ENCODE results near the gene USP53. TPM values are rescaled to one million over a fixed set of nuclear protein-coding genes. Genes with fewer than 3 reads are reported as not detected.

Gene USP53
- total RNA-seq, 1 donor from 2014 or later: 19.8 TPM

- H3K4me1 Mint-ChIP-seq (ENCODE audit: low read depth): no peaks in the 10 kb centered on the region
- no peaks in the 10 kb centered on the region for H3K27me3 Mint-ChIP-seq
- H3K9me3 Mint-ChIP-seq (ENCODE audit: low read depth): no peaks in the 10 kb centered on the region
- peaks cover 21% of the 10 kb centered on the region for H3K36me3 Mint-ChIP-seq (ENCODE audit: insufficient read depth)
- no peak for DNase-seq (ENCODE audit: low spot score, unreplicated experiment)
- TF ChIP-seq CTCF (IDR thresholded peaks at IDR 0.05; ENCODE audit: unreplicated experiment): no peak
- H3K4me3 Mint-ChIP-seq (ENCODE audit: low read depth): no peak overlapping the region
- no peak overlapping the region for H3K27ac Mint-ChIP-seq
These were observed 48.0 kb downstream of the USP53 start for GRCh38 chr4:119260528-119260927.

GRCh38 chr4:119261986-119262385 is 49.5 kb downstream of the USP53 start:
- no peak for TF ChIP-seq CTCF (IDR thresholded peaks at IDR 0.05; ENCODE audit: unreplicated experiment)
- H3K9me3 Mint-ChIP-seq (ENCODE audit: low read depth): no peaks in the 10 kb centered on the region
- H3K27me3 Mint-ChIP-seq: no peaks in the 10 kb centered on the region
- DNase-seq (ENCODE audit: low spot score, unreplicated experiment): no peak
- H3K36me3 Mint-ChIP-seq (ENCODE audit: insufficient read depth): peaks cover 30% of the 10 kb centered on the region
- no peak overlapping the region for H3K4me3 Mint-ChIP-seq (ENCODE audit: low read depth)
- no peak overlapping the region for H3K27ac Mint-ChIP-seq
- H3K4me1 Mint-ChIP-seq (ENCODE audit: low read depth): no peaks in the 10 kb centered on the region

- no peaks in the 10 kb centered on the region for H3K27me3 Mint-ChIP-seq
- peaks cover 20% of the 10 kb centered on the region for H3K36me3 Mint-ChIP-seq (ENCODE audit: insufficient read depth)
- TF ChIP-seq CTCF (IDR thresholded peaks at IDR 0.05; ENCODE audit: unreplicated experiment): no peak
These were observed 52.2 kb downstream of the USP53 start for GRCh38 chr4:119264743-119265142.

GRCh38 chr4:119266153-119266552 is 53.6 kb downstream of the USP53 start:
- Mint-ChIP-seq H3K4me1 (ENCODE audit: low read depth) (no peaks in the 10 kb centered on the region), H3K27ac (no peak overlapping the region), H3K4me3 (ENCODE audit: low read depth) (no peak overlapping the region), H3K36me3 (ENCODE audit: insufficient read depth) (peaks cover 16% of the 10 kb centered on the region), H3K9me3 (ENCODE audit: low read depth) (no peaks in the 10 kb centered on the region), H3K27me3 (no peaks in the 10 kb centered on the region)
- no peak for DNase-seq (ENCODE audit: low spot score, unreplicated experiment)
- no peak for TF ChIP-seq CTCF (IDR thresholded peaks at IDR 0.05; ENCODE audit: unreplicated experiment)

More at GRCh38 chr4:119264743-119265142, 52.2 kb downstream of the USP53 start:
- Mint-ChIP-seq H3K4me3 (ENCODE audit: low read depth) (no peak overlapping the region), H3K27ac (no peak overlapping the region), H3K9me3 (ENCODE audit: low read depth) (no peaks in the 10 kb centered on the region), H3K4me1 (ENCODE audit: low read depth) (no peaks in the 10 kb centered on the region)
- DNase-seq (ENCODE audit: low spot score, unreplicated experiment): no peak

GRCh38 chr4:119268466-119268865 is 56.0 kb downstream of the USP53 start:
- Mint-ChIP-seq H3K27me3 (no peaks in the 10 kb centered on the region), H3K9me3 (ENCODE audit: low read depth) (peaks cover 3% of the 10 kb centered on the region), H3K36me3 (ENCODE audit: insufficient read depth) (peaks cover 34% of the 10 kb centered on the region), H3K4me1 (ENCODE audit: low read depth) (no peaks in the 10 kb centered on the region), H3K4me3 (ENCODE audit: low read depth) (no peak overlapping the region), H3K27ac (no peak overlapping the region)
- no peak for TF ChIP-seq CTCF (IDR thresholded peaks at IDR 0.05; ENCODE audit: unreplicated experiment)
- no peak for DNase-seq (ENCODE audit: low spot score, unreplicated experiment)
